PC-3 (cell line): ENCODE data around the gene MOB4.

Experiments used
- CTCF ChIP-seq: fragments of 300-600 bp; sonication (generic); conservative IDR thresholded peaks from 2 replicates; pipeline ENCODE4 v1.5.1; 2017; ENCODE audit warnings: antibody characterized with exemption, low read depth, mild to moderate bottlenecking, low read length
- EZH2 ChIP-seq: fragments of 300-600 bp; sonication (generic); IDR thresholded peaks from one replicate; pipeline ENCODE4 v1.6.1; 2017; ENCODE audit warnings: antibody characterized with exemption, mild to moderate bottlenecking, low read length; ENCODE audit not compliant: unreplicated experiment
- EZH2phosphoT487 ChIP-seq: fragments of 300-600 bp; sonication (generic); IDR thresholded peaks from 2 replicates; pipeline ENCODE4 v1.6.1; 2018; ENCODE audit warnings: mild to moderate bottlenecking, antibody characterized with exemption, low read length, borderline replicate concordance

DNA sequence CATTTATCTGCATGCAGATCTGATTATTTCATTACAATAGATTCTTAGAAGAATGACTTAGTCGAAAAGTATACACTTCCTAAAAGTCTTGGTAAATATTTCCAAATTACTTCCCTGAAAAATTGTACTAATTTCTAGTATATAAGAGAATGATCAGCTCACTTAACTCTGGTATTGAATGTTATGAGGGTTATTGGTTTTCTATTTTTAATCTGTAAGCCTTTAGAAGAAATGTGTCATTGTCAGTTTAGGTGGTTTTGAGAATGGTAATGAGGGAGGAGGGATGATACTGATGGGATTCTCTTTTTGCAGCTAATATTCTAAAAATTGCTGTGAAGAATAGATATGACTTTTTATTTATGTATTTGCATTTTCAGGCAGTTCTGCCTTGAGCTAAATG, 23.9 kb downstream of the MOB4 start:
- TF ChIP-seq CTCF: no peak
- TF ChIP-seq EZH2phosphoT487: no peak
- TF ChIP-seq EZH2: no peak
